Breast epithelium (tissue), 3 donors: ENCODE results near the gene CDKN2A.

Source experiments
- CTCF ChIP-seq, 3 donors: fragments of 450-650 bp; IDR thresholded peaks; one replicate each; pipeline ENCODE4 v1.5.1; 2016 to 2017; ENCODE audit warnings: antibody characterized with exemption in 3 of 3, mild to moderate bottlenecking in 3 of 3, moderate library complexity in 3 of 3
- POLR2A ChIP-seq: fragments of 450-650 bp; IDR thresholded peaks from one replicate; pipeline ENCODE4 v1.6.1; 2016; ENCODE audit warnings: antibody characterized with exemption, mild to moderate bottlenecking, moderate library complexity
- POLR2AphosphoS5 ChIP-seq, 3 donors: sonication (generic); formaldehyde crosslinking; IDR thresholded peaks; one replicate each; pipeline ENCODE4 v1.6.1; 2017; ENCODE audit warnings: antibody characterized with exemption in 3 of 3

GRCh38 chr9:21989440-21990189 is 4.6 kb downstream of the CDKN2A start:
- TF ChIP-seq CTCF (IDR thresholded peaks at IDR 0.05) (no peak), POLR2A (no peak), POLR2AphosphoS5 (IDR thresholded peaks at IDR 0.05) (no peak)
